Adipocyte (in vitro differentiated cells): ENCODE data around the gene GLI1.
A peak's percentile ranks its signal among the peaks of the same experiment; 100 is the strongest.

Source experiments
- DNase-seq: peaks from one replicate; pipeline ENCODE4 v3.0.0-alpha.2; 2015; ENCODE audit warnings: low read depth
- H3K27me3 ChIP-seq: replicated peaks from 2 replicates; pipeline ENCODE4 v1.7.0; 2013; ENCODE audit warnings: mild to moderate bottlenecking, low read length, moderate library complexity; ENCODE audit not compliant: control insufficient read depth, insufficient read depth
- H3K36me3 ChIP-seq: 2 replicates; pipeline ENCODE4 v1.7.0; 2013; ENCODE audit warnings: low read length, mild to moderate bottlenecking, moderate library complexity; ENCODE audit not compliant: control insufficient read depth, insufficient read depth, severe bottlenecking
- H3K4me1 ChIP-seq: 2 replicates; pipeline ENCODE4 v1.7.0; 2013; ENCODE audit warnings: mild to moderate bottlenecking, low read length, moderate library complexity; ENCODE audit not compliant: control insufficient read depth, insufficient read depth
- H3K4me3 ChIP-seq: 2 replicates; pipeline ENCODE4 v1.7.0; 2013; ENCODE audit warnings: mild to moderate bottlenecking, low read length, moderate library complexity
- H3K9ac ChIP-seq: 2 replicates; pipeline ENCODE4 v1.7.0; 2013; ENCODE audit warnings: mild to moderate bottlenecking, low read length, moderate library complexity
- H3K9me3 ChIP-seq: 2 replicates; pipeline ENCODE4 v1.7.0; 2013; ENCODE audit warnings: mild to moderate bottlenecking, low read length, moderate library complexity; ENCODE audit not compliant: control insufficient read depth

The GLI1 gene

GRCh38 chr12:57455374-57456144 lies 4.0 kb upstream of the GLI1 start:
- H3K9ac ChIP-seq = no peak overlapping the region
- peaks cover under 1% of the 10 kb centered on the region for H3K27me3 ChIP-seq
- no peak for DNase-seq
- no peak overlapping the region for H3K4me3 ChIP-seq
- no peaks in the 10 kb centered on the region for H3K36me3 ChIP-seq
- H3K4me1 ChIP-seq = peaks cover 25% of the 10 kb centered on the region
- no peaks in the 10 kb centered on the region for H3K9me3 ChIP-seq

- no peak overlapping the region for H3K4me3 ChIP-seq
- H3K36me3 ChIP-seq = no peaks in the 10 kb centered on the region
- DNase-seq = peak; percentile 48
- H3K9me3 ChIP-seq = no peaks in the 10 kb centered on the region
- H3K4me1 ChIP-seq = peaks cover 26% of the 10 kb centered on the region
- no peak overlapping the region for H3K9ac ChIP-seq
- H3K27me3 ChIP-seq = peaks cover 7% of the 10 kb centered on the region
Measured at GRCh38 chr12:57456145-57456700, 3.4 kb upstream of the GLI1 start.

GRCh38 chr12:57456737-57457490 lies 2.7 kb upstream of the GLI1 start:
- Histone ChIP-seq H3K4me3 (no peak overlapping the region), H3K36me3 (no peaks in the 10 kb centered on the region), H3K4me1 (peaks cover 25% of the 10 kb centered on the region), H3K9ac (no peak overlapping the region), H3K27me3 (peaks cover 8% of the 10 kb centered on the region), H3K9me3 (no peaks in the 10 kb centered on the region)
- no peak for DNase-seq

GRCh38 chr12:57458665-57459054 lies 925 bp upstream of the GLI1 start:
- no peaks in the 10 kb centered on the region for H3K9me3 ChIP-seq
- no peak for DNase-seq
- no peaks in the 10 kb centered on the region for H3K36me3 ChIP-seq
- H3K4me1 ChIP-seq = peaks cover 25% of the 10 kb centered on the region
- peaks cover 12% of the 10 kb centered on the region for H3K27me3 ChIP-seq
- peak overlapping the region; percentile 85 for H3K4me3 ChIP-seq
- peak overlapping the region; percentile 84 for H3K9ac ChIP-seq

- peak; percentile 99 for DNase-seq
- Histone ChIP-seq H3K9me3 (no peaks in the 10 kb centered on the region), H3K27me3 (peaks cover 17% of the 10 kb centered on the region), H3K36me3 (no peaks in the 10 kb centered on the region), H3K9ac (peak overlapping the region; percentile 84), H3K4me1 (peaks cover 25% of the 10 kb centered on the region), H3K4me3 (peak overlapping the region; percentile 85)
Measured at GRCh38 chr12:57459055-57459749, 383 bp upstream of the GLI1 start.

GRCh38 chr12:57460468-57460784 lies 841 bp downstream of the GLI1 start:
- DNase-seq = no peak
- H3K9ac ChIP-seq = no peak overlapping the region
- H3K36me3 ChIP-seq = no peaks in the 10 kb centered on the region
- H3K9me3 ChIP-seq = no peaks in the 10 kb centered on the region
- no peak overlapping the region for H3K4me3 ChIP-seq
- H3K4me1 ChIP-seq = peaks cover 14% of the 10 kb centered on the region
- peaks cover 26% of the 10 kb centered on the region for H3K27me3 ChIP-seq

GRCh38 chr12:57460841-57461275 lies 1.3 kb downstream of the GLI1 start:
- Histone ChIP-seq H3K36me3 (no peaks in the 10 kb centered on the region), H3K9me3 (peaks cover 2% of the 10 kb centered on the region), H3K4me3 (peak overlapping the region; percentile 33), H3K27me3 (peaks cover 30% of the 10 kb centered on the region), H3K4me1 (peaks cover 14% of the 10 kb centered on the region), H3K9ac (no peak overlapping the region)
- peak; percentile 31 for DNase-seq

GRCh38 chr12:57461276-57461916 lies 1.8 kb downstream of the GLI1 start:
- Histone ChIP-seq H3K4me1 (peaks cover 14% of the 10 kb centered on the region), H3K9ac (peak overlapping the region; percentile 64), H3K9me3 (peaks cover 2% of the 10 kb centered on the region), H3K36me3 (no peaks in the 10 kb centered on the region), H3K27me3 (peaks cover 35% of the 10 kb centered on the region), H3K4me3 (peak overlapping the region; percentile 81)
- DNase-seq = peak; percentile 84

GRCh38 chr12:57461917-57462250 lies 2.3 kb downstream of the GLI1 start:
- DNase-seq = peak; percentile 47
- H3K9me3 ChIP-seq = peaks cover 2% of the 10 kb centered on the region
- H3K4me1 ChIP-seq = peaks cover 14% of the 10 kb centered on the region
- H3K36me3 ChIP-seq = no peaks in the 10 kb centered on the region
- H3K9ac ChIP-seq = peak overlapping the region; percentile 64
- peaks cover 36% of the 10 kb centered on the region for H3K27me3 ChIP-seq
- peak overlapping the region; percentile 81 for H3K4me3 ChIP-seq

GRCh38 chr12:57462251-57462911 lies 2.8 kb downstream of the GLI1 start:
- peaks cover 2% of the 10 kb centered on the region for H3K9me3 ChIP-seq
- H3K4me3 ChIP-seq = peak overlapping the region; percentile 81
- peak overlapping the region; percentile 64 for H3K9ac ChIP-seq
- H3K27me3 ChIP-seq = peaks cover 41% of the 10 kb centered on the region
- H3K4me1 ChIP-seq = peaks cover 14% of the 10 kb centered on the region
- H3K36me3 ChIP-seq = no peaks in the 10 kb centered on the region
- DNase-seq = peak; percentile 95
